Liver (tissue), 3 donors: ENCODE measurements around the gene PRKAR1B.

Experiments used
- GABPA ChIP-seq, 2 donors: IDR thresholded peaks in 1 of 2; conservative IDR thresholded peaks in 1 of 2; 2 replicates each; pipeline ENCODE4 v1.6.1; 2016; ENCODE audit warnings: antibody characterized with exemption in 2 of 2, mild to moderate bottlenecking in 1 of 2, moderate library complexity in 1 of 2
- MAX ChIP-seq: IDR thresholded peaks from 2 replicates; pipeline ENCODE4 v1.6.1; 2016; ENCODE audit warnings: antibody characterized with exemption
- TAF1 ChIP-seq: conservative IDR thresholded peaks from 2 replicates; pipeline ENCODE4 v1.6.1; 2016; ENCODE audit warnings: antibody characterized with exemption, mild to moderate bottlenecking
- YY1 ChIP-seq: IDR thresholded peaks from 2 replicates; pipeline ENCODE4 v1.6.1; 2016; ENCODE audit warnings: antibody characterized with exemption, mild to moderate bottlenecking
- TF ChIP-seq, protein P1 (sequence below): fragments of 150-350 bp; IDR thresholded peaks from 2 replicates; pipeline ENCODE4 v1.5.1; 2017; ENCODE audit warnings: improper control_type of control experiment, low read depth, low read length; ENCODE audit not compliant: missing input control
- TF ChIP-seq, protein P2 (sequence below): IDR thresholded peaks from 2 replicates; pipeline ENCODE4 v1.6.1; 2016; ENCODE audit warnings: antibody characterized with exemption
- donor health status: healthy.
- donor health status: healthy.

DNA sequence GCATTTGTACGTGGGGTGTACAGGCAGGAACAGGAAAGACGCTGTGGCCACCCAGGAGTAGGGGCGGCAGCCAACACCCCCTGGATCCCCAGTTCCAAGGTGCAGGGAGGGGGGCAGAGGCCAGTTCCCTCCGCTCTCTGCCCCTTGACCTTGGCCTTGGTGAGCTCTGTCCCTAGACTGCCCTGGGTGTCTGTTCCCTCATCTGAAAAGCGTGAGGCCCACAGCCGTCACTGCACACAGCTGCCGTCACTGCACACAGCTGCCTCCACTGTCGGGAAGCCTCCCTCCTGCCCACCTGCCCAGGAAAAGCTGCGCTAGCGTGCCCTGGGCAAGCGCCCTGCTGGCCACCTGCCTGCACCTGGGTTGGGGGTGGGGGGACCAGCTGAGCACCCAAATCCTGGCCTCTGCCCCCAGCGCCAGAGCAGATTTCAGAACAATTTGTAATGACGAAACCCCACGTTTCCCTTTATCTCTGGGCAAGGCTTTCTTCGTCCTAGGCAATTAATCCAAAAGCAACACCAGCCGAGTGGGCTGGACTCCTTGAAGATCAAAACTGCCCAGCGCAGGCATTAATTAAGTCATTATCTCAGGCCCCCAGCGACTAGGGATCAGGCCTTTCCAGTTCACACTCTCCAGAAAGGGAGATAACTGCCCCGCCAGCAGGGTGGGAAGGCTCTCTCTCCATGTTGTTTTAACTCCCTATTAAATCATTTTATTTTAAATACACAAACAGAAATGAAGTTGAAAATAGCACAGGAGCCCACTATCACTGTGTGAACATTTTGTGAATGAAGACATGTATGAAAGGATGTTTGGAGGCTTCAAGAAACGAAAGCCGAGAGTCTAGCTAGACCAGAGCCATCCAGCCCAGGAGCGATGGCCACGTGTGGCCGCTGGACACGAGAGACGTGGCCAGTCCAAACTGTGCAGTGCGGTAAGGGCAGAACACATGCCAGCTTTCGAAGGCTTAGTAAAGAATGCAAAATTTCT lies 203.4 kb downstream of the PRKAR1B start:
- TF ChIP-seq, protein P1, sequence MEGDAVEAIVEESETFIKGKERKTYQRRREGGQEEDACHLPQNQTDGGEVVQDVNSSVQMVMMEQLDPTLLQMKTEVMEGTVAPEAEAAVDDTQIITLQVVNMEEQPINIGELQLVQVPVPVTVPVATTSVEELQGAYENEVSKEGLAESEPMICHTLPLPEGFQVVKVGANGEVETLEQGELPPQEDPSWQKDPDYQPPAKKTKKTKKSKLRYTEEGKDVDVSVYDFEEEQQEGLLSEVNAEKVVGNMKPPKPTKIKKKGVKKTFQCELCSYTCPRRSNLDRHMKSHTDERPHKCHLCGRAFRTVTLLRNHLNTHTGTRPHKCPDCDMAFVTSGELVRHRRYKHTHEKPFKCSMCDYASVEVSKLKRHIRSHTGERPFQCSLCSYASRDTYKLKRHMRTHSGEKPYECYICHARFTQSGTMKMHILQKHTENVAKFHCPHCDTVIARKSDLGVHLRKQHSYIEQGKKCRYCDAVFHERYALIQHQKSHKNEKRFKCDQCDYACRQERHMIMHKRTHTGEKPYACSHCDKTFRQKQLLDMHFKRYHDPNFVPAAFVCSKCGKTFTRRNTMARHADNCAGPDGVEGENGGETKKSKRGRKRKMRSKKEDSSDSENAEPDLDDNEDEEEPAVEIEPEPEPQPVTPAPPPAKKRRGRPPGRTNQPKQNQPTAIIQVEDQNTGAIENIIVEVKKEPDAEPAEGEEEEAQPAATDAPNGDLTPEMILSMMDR, result no peak
- TF ChIP-seq TAF1, result no peak
- TF ChIP-seq GABPA (IDR thresholded peaks at IDR 0.05 in 1 of 2, conservative IDR thresholded peaks at IDR 0.05 in 1 of 2), result no peak
- TF ChIP-seq, protein P2, sequence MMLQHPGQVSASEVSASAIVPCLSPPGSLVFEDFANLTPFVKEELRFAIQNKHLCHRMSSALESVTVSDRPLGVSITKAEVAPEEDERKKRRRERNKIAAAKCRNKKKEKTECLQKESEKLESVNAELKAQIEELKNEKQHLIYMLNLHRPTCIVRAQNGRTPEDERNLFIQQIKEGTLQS, result no peak
- no peak for TF ChIP-seq YY1
- no peak for TF ChIP-seq MAX
